ENCODE measurements around the gene GARIN5B.
A peak's percentile ranks its signal among the peaks of the same experiment; 100 is the strongest.

GARIN5B gene

DNA sequence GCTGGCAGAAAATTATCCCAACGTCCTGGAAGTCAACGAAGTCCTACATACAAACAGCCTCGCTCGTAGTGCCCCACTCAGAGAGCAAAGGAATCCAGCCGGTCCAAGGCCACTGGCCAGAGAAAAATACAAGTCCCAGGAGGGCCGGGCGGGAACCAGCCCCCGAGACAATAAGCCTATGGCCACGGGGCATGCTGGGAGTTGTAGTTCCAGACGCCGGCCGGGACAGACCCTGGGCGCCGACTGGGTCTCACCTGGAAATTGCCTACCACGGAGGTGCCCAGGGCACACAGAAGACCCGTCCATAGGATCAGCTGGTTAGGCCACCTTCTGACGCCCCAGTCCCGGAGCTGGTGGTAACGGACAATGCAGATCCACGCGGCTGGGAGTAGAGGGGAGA lies 43.3 kb downstream of the GARIN5B start:
- peak; percentile 81 for DNase-seq

- DNase-seq = no peak
Measured at GRCh38 chr19:55316646-55317045, 46.4 kb downstream of the GARIN5B start.

GRCh38 chr19:55315956-55316525 lies 47.0 kb downstream of the GARIN5B start:
- DNase-seq = no peak

DNA sequence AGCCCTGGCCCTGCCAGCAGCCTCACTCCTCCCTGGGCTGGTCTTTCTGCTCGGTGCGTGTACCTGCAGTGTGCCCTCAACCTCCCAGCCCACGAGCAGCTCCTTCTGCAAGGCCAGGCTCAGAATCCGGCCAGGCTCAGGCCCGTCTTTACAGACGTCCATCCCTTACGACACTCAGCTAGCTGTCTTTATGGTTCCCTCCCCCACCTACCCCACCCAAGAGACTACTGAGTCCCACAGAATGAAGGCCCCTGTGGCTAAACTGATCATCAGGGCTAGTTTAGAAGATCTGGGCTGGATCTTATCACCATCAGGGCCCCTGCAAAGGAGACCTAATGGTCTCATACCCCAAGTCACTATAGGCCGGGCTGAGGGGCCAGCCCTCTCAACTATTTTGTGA lies 48.7 kb downstream of the GARIN5B start:
- DNase-seq = no peak

DNA sequence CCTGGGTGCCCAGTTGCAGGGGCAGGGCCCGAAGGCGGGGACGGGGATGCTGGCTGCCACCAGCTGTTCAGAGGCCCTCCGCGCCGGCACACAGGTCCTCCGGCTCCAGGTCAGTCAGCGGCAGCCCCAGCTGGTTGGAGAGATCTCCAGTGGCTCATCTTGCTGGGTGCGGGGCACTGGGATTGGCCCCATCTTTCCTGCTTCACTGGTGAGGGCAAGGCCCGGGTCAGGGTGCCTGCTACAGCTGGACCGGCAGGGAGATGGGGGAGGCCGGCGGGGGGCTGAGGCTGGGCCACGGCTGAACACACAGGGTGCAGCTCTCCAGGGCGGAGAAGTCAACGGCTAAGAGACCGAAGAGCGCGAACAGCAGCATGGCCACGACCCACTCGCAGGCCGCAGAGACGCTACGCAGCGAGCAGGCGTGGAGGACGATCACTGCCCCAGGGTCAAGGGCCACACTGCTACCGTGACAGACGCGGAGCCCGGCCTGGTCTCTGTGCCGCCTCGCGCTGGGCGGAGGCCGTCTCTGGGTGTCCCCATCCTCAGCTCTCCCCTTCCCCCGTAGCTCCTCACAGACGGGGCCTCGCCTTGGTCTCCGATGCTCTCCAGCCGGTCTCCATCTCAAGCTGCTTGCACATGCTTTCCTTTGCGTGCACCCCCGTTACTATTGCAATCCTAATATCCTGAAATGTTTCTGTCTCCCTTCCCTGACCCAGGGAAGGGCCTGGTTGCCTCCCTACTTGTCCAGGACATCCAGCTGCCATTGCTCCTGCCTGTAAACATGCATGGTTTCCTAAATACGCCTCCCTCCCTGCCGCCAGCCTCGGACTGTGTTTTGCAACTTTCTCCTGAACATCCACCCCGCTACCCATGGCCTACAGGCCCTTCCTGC lies 50.2 kb downstream of the GARIN5B start:
- no peak for DNase-seq

DNA sequence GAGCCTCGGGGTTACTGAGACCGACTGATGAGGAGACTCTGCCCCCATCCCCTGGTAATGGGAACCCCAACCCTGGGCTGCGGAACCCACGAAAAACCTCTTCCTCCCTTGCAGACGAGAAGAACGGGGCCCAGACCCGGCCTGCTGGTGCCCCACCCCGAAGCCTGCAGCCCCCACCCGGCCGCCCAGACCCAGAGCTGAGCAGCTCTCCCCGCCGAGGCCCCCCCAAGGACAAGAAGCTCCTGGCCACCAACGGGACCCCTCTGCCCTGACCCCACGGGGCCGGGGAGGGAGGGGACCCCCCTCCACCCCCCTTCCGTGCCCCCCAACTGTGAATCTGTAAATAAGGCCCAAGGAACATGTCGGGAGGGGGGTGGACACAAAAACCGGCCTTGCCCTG lies 51.3 kb downstream of the GARIN5B start:
- DNase-seq = peak; percentile 9

DNA sequence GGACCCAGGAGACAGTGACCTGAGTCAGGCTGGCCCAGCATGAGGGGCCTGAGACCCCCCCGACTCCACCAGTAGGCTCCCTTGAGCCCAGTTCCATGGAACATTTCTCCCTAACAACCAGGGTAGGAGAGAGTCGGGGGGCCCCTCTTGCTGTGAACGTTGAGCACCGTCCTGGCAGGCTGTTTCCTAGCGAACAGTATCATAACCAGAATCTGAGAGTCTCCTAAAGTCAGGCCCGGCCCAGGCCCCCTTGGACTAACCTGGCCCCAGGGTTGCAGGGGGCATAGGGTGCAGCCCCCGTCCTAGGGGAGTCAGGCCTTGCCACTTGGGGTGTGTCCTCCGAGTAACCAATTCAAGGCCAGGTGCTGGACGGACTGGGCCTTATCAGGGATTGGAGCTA lies 51.7 kb downstream of the GARIN5B start:
- no peak for DNase-seq

DNA sequence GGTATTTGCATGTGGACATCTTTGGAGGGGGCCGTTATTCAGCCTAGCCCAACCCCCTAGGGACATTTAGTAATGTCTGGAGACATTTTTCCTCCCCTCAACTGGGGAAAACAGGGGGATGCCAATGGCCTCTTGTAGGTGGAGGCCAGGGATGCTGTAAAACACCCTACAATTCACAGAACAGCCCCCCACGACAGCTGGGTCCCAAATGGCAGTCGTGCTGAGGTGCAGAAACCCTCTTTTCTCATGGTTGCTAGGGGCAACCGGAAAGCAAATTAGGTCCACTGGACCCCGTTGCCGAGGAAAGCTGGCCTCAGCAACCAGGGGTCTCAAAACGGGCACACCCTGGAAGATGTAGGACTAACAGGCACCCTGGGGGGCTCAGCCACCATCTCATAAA lies 52.6 kb downstream of the GARIN5B start:
- DNase-seq = no peak

DNA sequence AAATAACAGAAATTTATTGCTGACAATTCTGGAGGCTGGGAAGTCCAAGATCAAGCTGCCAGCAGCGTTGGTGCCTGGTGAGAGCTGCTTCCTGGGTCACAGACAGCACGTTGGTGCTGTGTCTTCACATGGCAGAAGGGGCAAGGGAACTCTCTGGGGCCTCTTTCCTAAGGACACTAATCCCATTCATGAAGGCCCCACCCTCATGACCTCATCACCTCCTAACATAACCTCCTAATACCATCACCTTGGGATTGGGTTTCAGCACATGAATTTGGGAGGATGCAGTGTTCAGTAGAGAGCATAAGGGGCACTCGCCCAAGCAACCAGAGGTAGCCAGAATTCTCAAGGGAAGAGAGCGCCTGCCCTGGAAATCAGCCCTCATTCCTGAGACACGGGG lies 53.6 kb downstream of the GARIN5B start:
- no peak for DNase-seq

DNA sequence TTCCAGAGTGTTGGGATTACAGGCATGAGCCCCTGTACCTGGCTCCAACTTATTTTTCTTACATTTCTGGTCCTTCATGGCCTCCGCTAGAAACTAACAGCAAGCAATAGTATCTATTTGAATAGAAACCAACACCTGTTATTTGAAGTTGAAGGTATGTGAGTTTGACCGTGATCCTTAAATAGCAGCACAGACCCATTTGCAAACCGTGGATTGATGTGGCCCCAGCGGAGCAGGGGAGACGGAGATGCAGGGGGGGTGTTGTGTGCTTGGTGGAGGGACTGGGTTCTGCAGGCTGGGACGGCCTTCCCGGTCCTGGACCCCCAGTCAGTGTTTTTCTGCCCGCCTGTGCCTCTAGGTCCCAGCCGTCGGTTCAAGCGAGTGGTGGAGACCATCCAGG lies 54.8 kb downstream of the GARIN5B start:
- peak; percentile 1 for DNase-seq

DNA sequence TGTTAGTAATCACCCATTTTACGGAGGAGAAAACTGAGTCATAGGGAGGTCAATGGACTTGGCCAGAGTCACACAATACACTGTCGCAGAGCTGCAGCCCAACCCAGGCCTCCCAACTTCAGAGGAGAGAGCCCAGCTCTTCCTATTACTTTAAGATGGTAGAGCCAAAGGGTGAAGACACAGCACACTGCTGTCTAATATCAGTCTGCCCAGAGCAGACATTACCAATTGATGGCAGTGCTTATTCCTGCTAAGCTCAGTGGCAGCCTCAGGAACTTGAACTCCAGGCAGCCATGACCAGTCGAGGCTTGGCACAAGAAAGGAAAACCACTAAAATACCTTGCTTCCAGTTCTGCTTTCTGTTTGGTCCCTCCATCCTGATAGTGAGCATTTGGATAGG lies 56.3 kb downstream of the GARIN5B start:
- peak; percentile 10 for DNase-seq

GRCh38 chr19:55305983-55306562 lies 57.0 kb downstream of the GARIN5B start:
- DNase-seq = peak; percentile 32

GRCh38 chr19:55305491-55305890 lies 57.6 kb downstream of the GARIN5B start:
- DNase-seq = peak; percentile 79

DNA sequence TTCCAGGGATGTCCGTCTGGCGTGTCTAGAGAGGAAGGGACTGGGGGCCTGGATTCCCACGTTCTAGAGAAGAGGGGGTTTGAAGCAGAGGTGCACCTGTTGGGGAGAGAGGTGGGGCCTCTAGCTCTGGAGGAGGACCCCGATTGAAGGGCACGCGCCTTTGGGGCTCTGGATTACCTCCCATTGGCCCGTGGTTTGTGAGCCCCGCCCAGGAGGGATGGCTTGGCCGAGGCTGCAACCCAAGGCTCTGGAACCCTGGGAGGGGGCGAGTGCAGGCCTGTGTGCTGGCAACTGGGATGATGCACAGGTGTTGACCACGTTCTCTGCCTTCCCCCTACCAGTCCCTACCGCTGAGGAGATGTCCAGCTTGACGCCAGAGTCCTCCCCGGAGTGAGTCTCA lies 58.1 kb downstream of the GARIN5B start:
- no peak for DNase-seq
